C4-2B (cell line): Measurements from ENCODE around the gene ZBTB16.

ENCODE experiments used
- CTCF ChIP-seq: fragments of 450-650 bp; conservative IDR thresholded peaks from 2 replicates; pipeline ENCODE4 v1.5.1; 2017; ENCODE audit warnings: mild to moderate bottlenecking
- ZFX ChIP-seq: fragments of 450-650 bp; IDR thresholded peaks from 2 replicates; pipeline ENCODE4 v1.6.1; 2017

DNA sequence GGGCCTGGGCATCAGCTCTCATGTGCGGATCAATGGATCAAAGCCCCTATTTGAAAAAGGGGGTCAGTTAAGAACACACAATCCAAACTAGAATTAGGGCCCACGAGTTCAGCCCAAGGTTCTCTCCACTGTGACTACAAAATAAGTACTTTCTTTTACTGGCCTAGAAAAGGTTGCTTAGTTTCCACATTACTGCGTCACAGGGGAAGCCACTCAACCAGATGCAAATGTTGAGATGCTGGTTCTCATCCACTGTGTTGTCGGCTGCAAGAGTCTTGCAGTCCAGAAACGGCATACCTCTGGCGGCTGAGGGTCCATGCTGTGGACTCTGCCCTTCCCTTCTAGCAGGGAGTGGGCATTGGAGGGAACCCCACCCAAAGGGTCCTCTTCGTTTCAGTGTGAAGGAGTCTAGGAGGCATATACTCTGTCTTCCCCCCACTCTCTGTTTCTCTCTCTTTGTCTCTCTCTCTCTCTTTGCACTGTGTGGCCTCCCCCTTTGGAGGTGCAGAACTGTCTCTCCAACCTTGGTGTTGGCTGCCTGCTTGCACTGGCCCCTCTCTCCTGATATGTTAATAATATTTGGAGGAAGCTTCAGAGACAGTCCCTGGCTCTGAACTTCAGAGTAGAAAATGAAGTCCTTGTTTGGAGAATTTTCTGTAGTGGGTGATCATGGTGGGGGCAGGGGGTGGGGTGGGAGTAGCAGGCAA lies 137.6 kb downstream of the ZBTB16 start:
- no peak for TF ChIP-seq CTCF
- TF ChIP-seq ZFX: no peak
